SK-N-SH treated with all-trans-retinoic acid at 6 μM for 48 hours (cell line): ENCODE measurements around the gene ZNF831.

Experiments
- ARNTL ChIP-seq: fragments of 450-650 bp; formaldehyde crosslinking; IDR thresholded peaks from 2 replicates; pipeline ENCODE4 v1.5.0; 2020; ENCODE audit warnings: low read depth, mild to moderate bottlenecking, moderate library complexity, borderline replicate concordance
- RARB ChIP-seq: fragments of 250-450 bp; sonication (Bioruptor Pico); IDR thresholded peaks from 2 replicates; pipeline ENCODE4 v1.8.0; 2021; ENCODE audit warnings: mild to moderate bottlenecking, moderate library complexity
- ZFP30 ChIP-seq: fragments of 450-650 bp; formaldehyde crosslinking; IDR thresholded peaks from 2 replicates; pipeline ENCODE4 v1.5.0; 2022; ENCODE audit warnings: mild to moderate bottlenecking, moderate library complexity

DNA sequence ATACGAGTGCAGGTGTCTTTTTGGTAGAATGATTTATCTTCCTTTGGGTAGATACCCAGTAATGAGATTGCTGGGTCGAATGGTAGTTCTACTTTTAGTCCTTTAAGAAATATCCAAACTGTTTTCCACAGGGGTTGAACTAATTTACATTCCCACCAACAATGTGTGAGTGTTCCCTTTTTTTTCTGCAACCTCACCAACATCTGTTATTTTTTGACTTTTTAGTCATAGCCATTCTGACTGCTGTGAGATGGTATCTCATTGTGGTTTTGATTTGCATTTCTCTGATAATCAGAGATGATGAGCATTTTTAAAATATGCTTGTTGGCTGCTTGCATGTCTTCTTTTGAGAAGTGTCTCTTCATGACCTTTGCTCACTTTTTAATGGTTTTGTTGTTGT lies 1.9 kb upstream of the ZNF831 start:
- TF ChIP-seq RARB (CRISPR knock-in tag) (no peak), ARNTL (CRISPR knock-in tag) (no peak), ZFP30 (CRISPR knock-in tag) (no peak)
